Inferior parietal cortex (tissue), 1 donor: Measurements from ENCODE around the gene UBE2E2.

Source experiments
- DNase-seq: peaks from one replicate; pipeline ENCODE4 v3.0.0-alpha.2; 2016; ENCODE audit errors: extremely low spot score

UBE2E2 gene

DNA sequence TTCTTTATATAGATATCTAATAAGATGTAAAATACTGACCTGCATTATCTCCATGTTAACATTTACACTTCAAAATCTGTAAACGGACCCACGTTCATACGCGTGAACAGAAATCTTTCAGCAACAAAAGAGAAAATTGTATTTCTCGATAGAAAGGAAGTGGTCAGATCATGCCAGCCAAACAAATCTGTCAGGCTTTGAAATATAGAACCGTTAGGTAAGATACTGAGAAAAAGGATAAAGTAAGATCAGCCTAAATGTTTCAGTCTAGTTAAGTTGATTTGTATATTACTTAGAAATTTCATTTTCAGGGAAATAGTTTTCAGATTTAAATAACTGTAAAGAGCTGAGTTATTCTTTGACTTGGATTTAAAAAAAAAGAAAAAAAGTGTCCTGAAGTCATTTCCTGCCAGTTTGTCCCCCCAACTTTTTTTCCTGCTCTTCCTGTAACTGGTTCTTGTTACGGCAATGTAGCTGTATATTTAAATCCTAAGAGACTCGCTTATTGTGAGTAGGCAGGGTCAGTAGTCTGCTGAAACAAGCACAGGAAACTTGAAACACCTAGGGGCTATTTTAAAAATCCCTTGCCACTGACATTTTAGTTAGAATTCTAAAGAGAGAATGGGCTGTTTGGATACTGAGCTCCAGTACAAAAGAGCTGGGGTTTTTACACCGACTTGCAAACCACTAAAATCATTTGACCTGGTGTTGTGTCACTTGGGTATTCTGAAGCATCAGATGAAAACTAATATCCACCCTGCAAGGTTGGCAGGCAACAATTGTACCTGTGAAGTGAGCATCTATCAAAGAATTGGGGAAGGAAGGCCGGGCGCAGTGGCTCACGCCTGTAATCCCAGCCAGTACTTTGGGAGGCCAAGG, 237.5 kb downstream of the UBE2E2 start:
- no peak for DNase-seq

- DNase-seq: no peak
Observed at GRCh38 chr3:23442598-23443383, 239.7 kb downstream of the UBE2E2 start.

GRCh38 chr3:23444386-23444785, 241.3 kb downstream of the UBE2E2 start:
- no peak for DNase-seq

DNA sequence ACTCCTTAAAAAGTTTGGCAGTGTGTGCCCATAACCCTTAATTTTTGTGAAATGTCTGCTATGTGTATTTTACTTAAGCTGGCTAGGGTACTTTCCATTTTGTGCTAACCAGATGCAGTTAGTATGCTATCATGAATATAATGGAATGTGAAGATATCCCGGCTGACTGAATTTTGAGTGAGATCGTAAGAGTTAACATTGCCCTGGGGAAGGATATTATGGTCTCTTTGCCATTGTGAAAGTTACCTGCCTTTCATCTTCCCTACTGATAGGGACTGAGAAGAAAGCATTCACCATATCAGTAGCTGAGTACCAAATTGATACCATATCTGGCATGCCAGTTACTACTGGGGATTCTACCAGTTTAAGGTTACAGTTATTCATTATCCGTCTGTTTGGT, 243.2 kb downstream of the UBE2E2 start:
- no peak for DNase-seq

GRCh38 chr3:23448998-23449537, 245.9 kb downstream of the UBE2E2 start:
- no peak for DNase-seq

DNA sequence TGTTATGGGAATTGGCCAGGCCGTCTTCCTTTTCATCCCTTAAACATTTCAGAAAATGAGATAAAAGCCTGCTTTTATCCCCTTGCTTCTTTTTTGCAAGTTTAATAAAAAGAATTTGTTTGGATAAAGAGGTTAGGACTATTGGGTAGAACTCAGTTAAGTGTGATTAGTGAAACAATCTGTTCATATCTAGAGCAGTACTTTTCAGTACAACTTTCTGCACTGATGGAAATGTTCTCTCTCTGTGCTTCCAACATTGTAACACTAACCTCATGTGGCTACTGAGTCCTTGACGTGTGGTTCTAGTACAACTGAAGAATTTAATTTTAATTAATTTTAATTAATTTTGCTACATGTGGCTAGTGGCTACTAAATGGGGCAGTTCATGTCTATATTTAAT, 246.9 kb downstream of the UBE2E2 start:
- DNase-seq: no peak

DNA sequence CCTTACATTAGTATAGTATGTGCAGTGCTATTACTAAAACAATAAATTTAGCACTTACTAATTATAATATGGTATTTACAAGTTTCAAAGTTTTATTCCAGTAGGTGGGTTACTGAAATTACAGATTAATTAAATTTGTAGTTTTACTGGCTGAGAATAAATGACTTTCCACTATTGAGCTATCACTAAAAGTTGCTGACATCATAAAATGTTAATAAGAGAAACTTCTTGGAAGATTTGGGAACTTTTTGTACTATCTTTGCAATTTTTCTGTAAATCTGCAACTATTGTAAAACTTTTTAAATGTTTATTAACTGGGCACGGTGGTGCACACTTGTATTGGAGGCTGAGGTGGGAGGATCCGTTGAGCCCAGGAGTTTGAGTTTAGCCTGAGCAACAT, 247.7 kb downstream of the UBE2E2 start:
- no peak for DNase-seq

DNA sequence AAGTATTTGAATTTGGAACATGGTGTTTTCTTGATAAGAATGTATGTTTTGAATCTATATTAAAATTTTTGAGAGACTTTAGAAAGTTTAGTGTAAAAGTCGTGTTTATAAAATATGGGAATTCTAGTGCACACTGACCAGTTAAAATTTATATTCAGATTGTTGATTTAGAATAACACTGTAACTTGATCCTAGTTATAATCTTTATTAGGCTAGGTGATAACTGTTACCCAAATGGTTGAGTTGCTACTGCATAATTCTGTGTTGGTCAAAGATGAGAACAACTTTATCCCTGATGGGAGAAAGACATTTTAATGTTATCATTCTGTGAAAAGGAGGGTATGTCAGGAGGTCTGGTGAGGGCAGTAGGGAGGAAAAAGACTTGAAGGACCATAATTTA, 249.3 kb downstream of the UBE2E2 start:
- no peak for DNase-seq

- no peak for DNase-seq
Observed at GRCh38 chr3:23455084-23455483, 252.0 kb downstream of the UBE2E2 start.

GRCh38 chr3:23455775-23456174, 252.6 kb downstream of the UBE2E2 start:
- DNase-seq: no peak

GRCh38 chr3:23457697-23458096, 254.6 kb downstream of the UBE2E2 start:
- no peak for DNase-seq

- no peak for DNase-seq
Observed at GRCh38 chr3:23459465-23459864, 256.3 kb downstream of the UBE2E2 start.

DNA sequence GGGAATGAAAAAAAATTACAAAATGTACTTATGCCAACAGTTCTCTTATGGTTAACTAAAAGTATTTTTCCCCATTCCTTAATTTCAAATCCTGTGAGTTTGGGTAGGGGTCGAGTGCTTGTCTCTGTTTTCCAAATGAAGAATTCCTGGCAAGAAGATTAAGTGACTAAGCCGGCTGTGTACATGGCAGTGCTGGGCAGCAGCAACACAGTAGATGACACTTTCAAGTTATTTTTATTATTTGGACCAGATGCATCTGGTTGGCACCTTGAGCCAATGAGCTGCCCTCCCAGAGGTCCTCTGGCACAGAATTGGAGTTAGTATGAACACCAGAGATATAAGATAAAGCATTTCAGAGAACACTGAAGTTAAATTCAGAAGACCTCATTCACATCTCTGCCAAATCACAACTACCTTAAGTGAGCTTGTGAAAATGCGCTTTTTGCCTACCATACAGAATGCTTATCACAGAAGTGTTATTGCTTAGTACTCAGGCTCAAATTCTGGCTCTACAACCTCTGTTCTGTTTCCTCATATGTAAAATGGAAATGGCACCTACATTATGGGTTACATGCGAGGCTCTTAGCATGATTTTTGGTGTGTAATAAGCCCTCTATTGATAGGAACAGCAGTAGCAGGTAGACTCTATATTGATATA, 256.9 kb downstream of the UBE2E2 start:
- DNase-seq: no peak

- DNase-seq: no peak
Observed at GRCh38 chr3:23461069-23461468, 257.9 kb downstream of the UBE2E2 start.

GRCh38 chr3:23463791-23464190, 260.7 kb downstream of the UBE2E2 start:
- DNase-seq: no peak

DNA sequence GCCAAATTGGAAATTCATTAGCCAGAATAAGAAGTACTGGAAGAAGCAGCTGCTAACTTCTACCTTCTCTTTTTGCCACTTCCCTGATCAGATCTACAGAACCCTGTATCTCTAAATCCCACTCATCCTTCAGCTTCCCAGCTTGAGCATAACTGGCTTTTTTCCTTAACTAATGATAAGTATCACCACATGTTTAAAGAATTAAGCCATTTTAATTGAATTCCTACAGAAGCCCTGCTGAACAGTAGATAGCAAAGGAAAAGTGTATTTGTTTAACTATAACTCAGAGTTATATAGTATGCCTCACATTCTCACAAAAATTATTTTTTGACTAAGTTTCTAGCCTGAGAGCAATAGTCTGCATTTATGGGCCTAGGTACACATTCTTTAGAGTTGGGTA, 262.4 kb downstream of the UBE2E2 start:
- no peak for DNase-seq

DNA sequence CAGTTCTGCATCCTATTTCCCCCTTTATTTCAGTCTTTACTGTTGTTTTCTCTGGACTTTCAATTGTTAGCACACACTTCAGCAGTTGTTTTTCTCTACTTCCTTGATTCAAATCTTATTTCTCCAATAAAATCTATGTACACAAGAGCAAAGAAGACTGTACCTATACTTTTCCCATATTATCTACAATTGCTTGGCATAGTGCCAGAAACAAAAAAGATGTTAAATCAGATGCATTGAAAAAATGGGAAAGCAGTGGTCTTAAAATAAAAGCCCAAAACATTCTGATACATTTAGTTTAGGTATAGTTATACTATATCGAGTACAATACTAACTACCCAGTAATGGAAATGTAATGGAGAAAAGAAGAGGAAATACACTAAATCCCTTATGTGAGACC, 265.1 kb downstream of the UBE2E2 start:
- no peak for DNase-seq

- DNase-seq: no peak
Observed at GRCh38 chr3:23474580-23475357, 271.6 kb downstream of the UBE2E2 start.

DNA sequence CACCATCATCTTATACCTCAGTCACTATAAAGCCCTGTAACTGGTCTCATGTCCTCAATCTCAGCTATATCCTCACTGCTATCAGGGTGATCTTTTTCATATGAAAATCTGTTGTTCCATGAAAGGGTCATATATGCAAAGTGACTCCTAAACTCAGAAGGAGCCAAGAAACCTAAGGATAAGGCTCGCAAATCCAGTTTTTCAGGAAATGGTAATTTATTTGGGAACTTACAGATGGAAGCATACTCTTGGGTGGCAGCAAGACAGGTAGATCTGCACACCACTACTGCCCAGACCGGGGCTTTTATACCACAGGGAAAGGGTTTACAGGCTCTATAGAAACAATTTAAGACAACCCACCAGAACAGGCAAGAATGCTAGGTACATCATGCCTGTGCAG, 272.3 kb downstream of the UBE2E2 start:
- no peak for DNase-seq

- no peak for DNase-seq
Observed at GRCh38 chr3:23479026-23479425, 275.9 kb downstream of the UBE2E2 start.

- DNase-seq: no peak
Observed at GRCh38 chr3:23479615-23480328, 276.6 kb downstream of the UBE2E2 start.
